Lower leg skin (tissue), 4 donors: Measurements from ENCODE around the gene B2M. TPM values are rescaled to one million over a fixed set of nuclear protein-coding genes. Genes with fewer than 3 reads are reported as not detected.
A peak's percentile ranks its signal among the peaks of the same experiment; 100 is the strongest.

Experiments used
- DNase-seq, 2 donors: peaks; one replicate each; pipeline ENCODE4 v3.0.0-alpha.2; 2019; ENCODE audit warnings: low spot score in 2 of 2
- H3K4me3 ChIP-seq: fragments of 200-600 bp; sonication (generic); 2 replicates; pipeline ENCODE4 v1.5.1; 2017; ENCODE audit warnings: mild to moderate bottlenecking, low read depth; ENCODE audit not compliant: poor library complexity, severe bottlenecking
- POLR2A ChIP-seq, 2 donors: fragments of 450-650 bp; IDR thresholded peaks; one replicate each; pipeline ENCODE4 v1.6.1; 2016 to 2017; ENCODE audit warnings: antibody characterized with exemption in 2 of 2, mild to moderate bottlenecking in 1 of 2, moderate library complexity in 1 of 2
- WGBS, 2 donors: methylation state at CpG; one replicate each; pipeline ENCODE4 v1.1.5; 2018; 5-methylcytosine and 5-hydroxymethylcytosine counted together
- intact Hi-C: fragments of 100-400 bp; cut with DNase I; formaldehyde crosslinking; loops from one replicate; pipeline ENCODE4 v1.15.0; 2023; ENCODE audit warnings: low total_unique reads
- total RNA-seq, 4 donors: library from RNA; depleted of rRNA; stranded (reverse); fragments of >200 nt; gene quantifications; one replicate each; pipeline ENCODE4 v1.1.0, GENCODE V29; 2016
- TF ChIP-seq, protein P1 (sequence below), 3 donors: fragments of 450-650 bp; IDR thresholded peaks; one replicate each; pipeline ENCODE4 v1.5.1; 2016; ENCODE audit warnings: antibody characterized with exemption in 3 of 3, mild to moderate bottlenecking in 3 of 3, moderate library complexity in 2 of 3

The B2M gene
- total RNA-seq, 4 donors from 2014 or later, result 2,406 to 3,013 (median 2,777) TPM

DNA sequence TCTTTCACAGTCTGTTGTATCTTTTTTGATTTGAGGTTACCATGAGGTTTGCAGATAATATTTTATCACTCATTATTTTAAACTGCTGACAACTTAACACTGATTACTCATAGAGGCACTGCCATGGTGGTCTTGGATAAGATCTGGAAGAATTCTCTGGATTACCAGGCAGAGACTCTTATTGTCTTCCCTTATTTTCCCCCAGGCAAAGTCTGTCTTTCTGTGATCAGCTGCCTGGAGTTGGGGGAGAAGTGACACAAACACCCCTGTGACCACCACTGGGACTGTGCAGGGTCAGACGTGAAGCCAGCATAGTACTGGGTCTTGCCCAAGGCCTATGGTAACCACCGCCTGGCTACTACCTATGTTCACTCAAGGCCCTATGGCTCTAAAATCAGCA lies 4.9 kb upstream of the B2M start:
- WGBS, 2 donors, result 96 to 100% methylated on average over 2 of the region's 2 CpGs
- intact Hi-C loops, result no loop called here
- DNase-seq, result no peak
- no peak for TF ChIP-seq POLR2A (IDR thresholded peaks at IDR 0.05)
- TF ChIP-seq, protein P1, sequence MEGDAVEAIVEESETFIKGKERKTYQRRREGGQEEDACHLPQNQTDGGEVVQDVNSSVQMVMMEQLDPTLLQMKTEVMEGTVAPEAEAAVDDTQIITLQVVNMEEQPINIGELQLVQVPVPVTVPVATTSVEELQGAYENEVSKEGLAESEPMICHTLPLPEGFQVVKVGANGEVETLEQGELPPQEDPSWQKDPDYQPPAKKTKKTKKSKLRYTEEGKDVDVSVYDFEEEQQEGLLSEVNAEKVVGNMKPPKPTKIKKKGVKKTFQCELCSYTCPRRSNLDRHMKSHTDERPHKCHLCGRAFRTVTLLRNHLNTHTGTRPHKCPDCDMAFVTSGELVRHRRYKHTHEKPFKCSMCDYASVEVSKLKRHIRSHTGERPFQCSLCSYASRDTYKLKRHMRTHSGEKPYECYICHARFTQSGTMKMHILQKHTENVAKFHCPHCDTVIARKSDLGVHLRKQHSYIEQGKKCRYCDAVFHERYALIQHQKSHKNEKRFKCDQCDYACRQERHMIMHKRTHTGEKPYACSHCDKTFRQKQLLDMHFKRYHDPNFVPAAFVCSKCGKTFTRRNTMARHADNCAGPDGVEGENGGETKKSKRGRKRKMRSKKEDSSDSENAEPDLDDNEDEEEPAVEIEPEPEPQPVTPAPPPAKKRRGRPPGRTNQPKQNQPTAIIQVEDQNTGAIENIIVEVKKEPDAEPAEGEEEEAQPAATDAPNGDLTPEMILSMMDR (IDR thresholded peaks at IDR 0.05), result no peak
- no peak overlapping the region for H3K4me3 ChIP-seq

DNA sequence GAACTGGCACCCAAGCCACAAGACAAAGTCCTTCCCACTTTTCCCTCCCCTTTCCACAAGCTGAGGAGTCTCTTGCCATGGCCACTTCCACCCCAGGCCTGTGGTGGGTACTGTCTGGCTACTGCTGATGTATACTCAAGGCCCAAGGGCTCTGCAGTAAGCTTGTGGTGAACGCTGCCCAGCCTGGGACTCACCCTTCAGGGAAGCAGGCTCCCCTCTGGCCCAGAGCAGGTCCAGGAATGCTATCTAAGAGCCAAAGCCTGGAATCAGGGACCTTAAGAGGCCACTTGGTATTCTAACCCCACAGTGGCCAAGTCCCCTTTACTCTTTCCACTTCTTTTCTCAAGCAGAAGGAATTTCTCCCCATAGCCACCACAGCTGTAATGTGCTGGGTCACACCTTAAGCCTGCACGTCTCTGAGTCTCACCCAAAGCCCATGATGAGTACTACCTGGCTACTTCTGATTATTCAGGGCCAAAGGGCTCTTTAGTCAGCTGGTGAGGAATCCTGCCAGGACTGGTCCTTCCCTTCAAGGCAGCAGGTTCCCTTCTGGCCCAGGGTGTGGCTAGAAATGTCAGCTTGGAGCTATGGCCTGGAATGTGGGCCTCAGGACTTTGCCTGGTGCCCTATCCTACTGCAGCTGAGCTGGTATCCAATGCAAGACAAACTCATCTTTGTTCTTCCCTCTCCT lies 4.2 kb upstream of the B2M start:
- WGBS, 2 donors, result 86 to 89% methylated on average over 2 of the region's 2 CpGs
- intact Hi-C loops, result no loop called here
- no peak for TF ChIP-seq POLR2A (IDR thresholded peaks at IDR 0.05)
- TF ChIP-seq, protein P1 (IDR thresholded peaks at IDR 0.05), result no peak
- no peak for DNase-seq
- H3K4me3 ChIP-seq, result no peak overlapping the region

DNA sequence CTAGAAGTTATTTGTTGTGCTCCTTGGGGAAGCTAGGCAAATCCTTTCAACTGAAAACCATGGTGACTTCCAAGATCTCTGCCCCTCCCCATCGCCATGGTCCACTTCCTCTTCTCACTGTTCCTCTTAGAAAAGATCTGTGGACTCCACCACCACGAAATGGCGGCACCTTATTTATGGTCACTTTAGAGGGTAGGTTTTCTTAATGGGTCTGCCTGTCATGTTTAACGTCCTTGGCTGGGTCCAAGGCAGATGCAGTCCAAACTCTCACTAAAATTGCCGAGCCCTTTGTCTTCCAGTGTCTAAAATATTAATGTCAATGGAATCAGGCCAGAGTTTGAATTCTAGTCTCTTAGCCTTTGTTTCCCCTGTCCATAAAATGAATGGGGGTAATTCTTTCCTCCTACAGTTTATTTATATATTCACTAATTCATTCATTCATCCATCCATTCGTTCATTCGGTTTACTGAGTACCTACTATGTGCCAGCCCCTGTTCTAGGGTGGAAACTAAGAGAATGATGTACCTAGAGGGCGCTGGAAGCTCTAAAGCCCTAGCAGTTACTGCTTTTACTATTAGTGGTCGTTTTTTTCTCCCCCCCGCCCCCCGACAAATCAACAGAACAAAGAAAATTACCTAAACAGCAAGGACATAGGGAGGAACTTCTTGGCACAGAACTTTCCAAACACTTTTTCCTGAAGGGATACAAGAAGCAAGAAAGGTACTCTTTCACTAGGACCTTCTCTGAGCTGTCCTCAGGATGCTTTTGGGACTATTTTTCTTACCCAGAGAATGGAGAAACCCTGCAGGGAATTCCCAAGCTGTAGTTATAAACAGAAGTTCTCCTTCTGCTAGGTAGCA lies 851 bp upstream of the B2M start:
- intact Hi-C loops, result no loop called here
- peak in 1 of 2 donors; percentile 58 for DNase-seq
- TF ChIP-seq, protein P1 (IDR thresholded peaks at IDR 0.05), result no peak
- no peak for TF ChIP-seq POLR2A (IDR thresholded peaks at IDR 0.05)
- 23 to 26% methylated on average over 11 of the region's 11 CpGs for WGBS, 2 donors
- peak overlapping the region; percentile 27 for H3K4me3 ChIP-seq

DNA sequence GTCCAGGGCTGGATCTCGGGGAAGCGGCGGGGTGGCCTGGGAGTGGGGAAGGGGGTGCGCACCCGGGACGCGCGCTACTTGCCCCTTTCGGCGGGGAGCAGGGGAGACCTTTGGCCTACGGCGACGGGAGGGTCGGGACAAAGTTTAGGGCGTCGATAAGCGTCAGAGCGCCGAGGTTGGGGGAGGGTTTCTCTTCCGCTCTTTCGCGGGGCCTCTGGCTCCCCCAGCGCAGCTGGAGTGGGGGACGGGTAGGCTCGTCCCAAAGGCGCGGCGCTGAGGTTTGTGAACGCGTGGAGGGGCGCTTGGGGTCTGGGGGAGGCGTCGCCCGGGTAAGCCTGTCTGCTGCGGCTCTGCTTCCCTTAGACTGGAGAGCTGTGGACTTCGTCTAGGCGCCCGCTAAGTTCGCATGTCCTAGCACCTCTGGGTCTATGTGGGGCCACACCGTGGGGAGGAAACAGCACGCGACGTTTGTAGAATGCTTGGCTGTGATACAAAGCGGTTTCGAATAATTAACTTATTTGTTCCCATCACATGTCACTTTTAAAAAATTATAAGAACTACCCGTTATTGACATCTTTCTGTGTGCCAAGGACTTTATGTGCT lies 527 bp downstream of the B2M start:
- TF ChIP-seq POLR2A (IDR thresholded peaks at IDR 0.05), result no peak
- 0% methylated on average over 33 to 44 of the region's 46 CpGs for WGBS, 2 donors
- intact Hi-C loops, result no loop called here
- peak in 1 of 2 donors; percentile 91 for DNase-seq
- H3K4me3 ChIP-seq, result peak overlapping the region; percentile 100

DNA sequence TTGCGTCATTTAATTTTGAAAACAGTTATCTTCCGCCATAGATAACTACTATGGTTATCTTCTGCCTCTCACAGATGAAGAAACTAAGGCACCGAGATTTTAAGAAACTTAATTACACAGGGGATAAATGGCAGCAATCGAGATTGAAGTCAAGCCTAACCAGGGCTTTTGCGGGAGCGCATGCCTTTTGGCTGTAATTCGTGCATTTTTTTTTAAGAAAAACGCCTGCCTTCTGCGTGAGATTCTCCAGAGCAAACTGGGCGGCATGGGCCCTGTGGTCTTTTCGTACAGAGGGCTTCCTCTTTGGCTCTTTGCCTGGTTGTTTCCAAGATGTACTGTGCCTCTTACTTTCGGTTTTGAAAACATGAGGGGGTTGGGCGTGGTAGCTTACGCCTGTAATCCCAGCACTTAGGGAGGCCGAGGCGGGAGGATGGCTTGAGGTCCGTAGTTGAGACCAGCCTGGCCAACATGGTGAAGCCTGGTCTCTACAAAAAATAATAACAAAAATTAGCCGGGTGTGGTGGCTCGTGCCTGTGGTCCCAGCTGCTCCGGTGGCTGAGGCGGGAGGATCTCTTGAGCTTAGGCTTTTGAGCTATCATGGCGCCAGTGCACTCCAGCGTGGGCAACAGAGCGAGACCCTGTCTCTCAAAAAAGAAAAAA lies 1.2 kb downstream of the B2M start:
- TF ChIP-seq POLR2A (IDR thresholded peaks at IDR 0.05), result no peak
- TF ChIP-seq, protein P1 (IDR thresholded peaks at IDR 0.05), result no peak
- H3K4me3 ChIP-seq, result peak overlapping the region; percentile 100
- DNase-seq, result peak; percentile 89 to 91
- WGBS, 2 donors, result 2 to 9% methylated on average over 24 of the region's 24 CpGs
- intact Hi-C loops, result no loop called here
